ENCODE data around the gene CRIP1. TPM values are rescaled to one million over a fixed set of nuclear protein-coding genes. Genes with fewer than 3 reads are reported as not detected.

The CRIP1 gene
- 2.9 TPM in 1 of 2 replicates, not detected in the other for polyA plus RNA-seq

GRCh38 chr14:105486163-105486973 is at the start of gene CRIP1:
Gene CRIP1, plus strand, starts transcription at chr14:105486886. Its CDS starts 374 bp downstream, at chr14:105487260.

GRCh38 chr14:105474483-105475268 is 12.0 kb upstream of the CRIP1 start, which contains the start of gene CRIP2:
Gene CRIP2, plus strand, starts transcription at chr14:105474821. Its CDS starts 42 bp downstream, at chr14:105474863.

GRCh38 chr14:105490572-105491365 is 4.1 kb downstream of the CRIP1 start, which contains the start of gene TEDC1:
Gene TEDC1, plus strand, starts transcription at chr14:105491246. Its CDS starts 130 bp downstream, at chr14:105491376.

GRCh38 chr14:105525861-105526775 is 39.4 kb downstream of the CRIP1 start, which contains the start of gene TMEM121:
Gene TMEM121, plus strand, starts transcription at chr14:105526583. Its CDS starts 2,252 bp downstream, at chr14:105528835.

Other genes starting within 250 kb of the CRIP1 start
- 4.8 and 8.9 TPM in 2 replicates for gene BTBD6, start 238.4 kb upstream of the CRIP1 start, polyA plus RNA-seq
- 0.60 and 1.3 TPM in 2 replicates for gene BRF1, start 185.9 kb upstream of the CRIP1 start, polyA plus RNA-seq
- gene PACS2, start 172.1 kb upstream of the CRIP1 start, polyA plus RNA-seq = 0.98 and 2.0 TPM in 2 replicates
- not detected in 2 replicates for gene TEX22, start 88.3 kb upstream of the CRIP1 start, polyA plus RNA-seq
- 2.0 and 2.6 TPM in 2 replicates for gene MTA1, start 67.1 kb upstream of the CRIP1 start, polyA plus RNA-seq
- 8.8 and 28.4 TPM in 2 replicates for gene CRIP2, start 12.1 kb upstream of the CRIP1 start, polyA plus RNA-seq
- gene TEDC1, start 4.4 kb downstream of the CRIP1 start, polyA plus RNA-seq = not detected in 2 replicates
- gene TMEM121, start 39.7 kb downstream of the CRIP1 start, polyA plus RNA-seq = 0.27 and 0.38 TPM in 2 replicates

Data from Purkinje cell (primary cell).